ENCODE results near the gene IFNA10. TPM values are rescaled to one million over a fixed set of nuclear protein-coding genes. Genes with fewer than 3 reads are reported as not detected.
"Not testable (repeated sequence)": the region's sequence is repeated elsewhere in the genome, so short reads cannot be mapped to it uniquely, and the experiment has no call there.

Gene IFNA10
- total RNA-seq, 2 donors from 2014 or later = not detected

DNA sequence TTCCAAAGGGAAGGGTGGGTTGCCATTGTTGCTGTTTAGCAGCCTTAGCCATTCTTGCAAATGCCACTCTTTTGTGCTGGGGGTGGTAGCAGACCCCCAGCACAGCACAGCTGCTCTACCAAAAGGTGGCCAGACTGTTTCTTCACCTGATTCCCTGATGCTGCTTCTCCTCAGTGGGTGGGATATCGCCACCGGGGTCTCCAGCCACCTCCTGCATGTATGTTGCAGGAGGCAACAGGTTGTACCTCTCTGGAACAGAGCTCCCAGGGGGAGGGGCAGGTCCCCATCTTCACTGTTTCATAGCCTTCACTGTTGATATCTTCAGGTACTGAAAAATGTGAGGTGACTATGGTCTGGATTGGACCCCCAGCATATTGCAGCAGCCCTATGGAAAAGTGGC lies 3.8 kb upstream of the IFNA10 start:
- H3K36me3 Mint-ChIP-seq; ATAC-seq; H3K9me3 Mint-ChIP-seq; DNase-seq (ENCODE audit: low spot score in 2 of 2); H3K27ac Mint-ChIP-seq: not testable (repeated sequence)

DNA sequence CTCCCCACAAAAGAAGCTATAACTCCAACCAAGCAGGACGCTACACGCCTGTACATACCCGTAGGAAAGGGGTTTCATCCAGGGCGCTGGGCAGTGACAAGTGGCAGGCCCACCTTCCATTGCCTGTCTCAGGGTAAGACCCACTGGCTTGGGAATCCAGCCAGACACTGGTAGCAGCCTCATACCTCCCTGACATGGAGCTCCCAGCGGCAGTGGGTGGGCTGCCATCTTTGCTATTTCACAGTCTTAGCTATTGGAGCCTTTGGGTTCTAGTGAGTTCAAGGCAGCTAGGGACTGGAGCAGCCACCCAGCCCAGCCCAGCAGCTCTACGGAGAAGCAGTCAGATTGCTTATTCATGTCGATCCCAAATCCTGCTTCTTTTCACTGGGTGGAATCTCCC lies 3.4 kb upstream of the IFNA10 start:
- Mint-ChIP-seq H3K27ac (no peak overlapping the region), H3K9me3 (no peaks in the 10 kb centered on the region), H3K36me3 (no peaks in the 10 kb centered on the region)
- ATAC-seq (no peak), DNase-seq (ENCODE audit: low spot score in 2 of 2) (no peak)

DNA sequence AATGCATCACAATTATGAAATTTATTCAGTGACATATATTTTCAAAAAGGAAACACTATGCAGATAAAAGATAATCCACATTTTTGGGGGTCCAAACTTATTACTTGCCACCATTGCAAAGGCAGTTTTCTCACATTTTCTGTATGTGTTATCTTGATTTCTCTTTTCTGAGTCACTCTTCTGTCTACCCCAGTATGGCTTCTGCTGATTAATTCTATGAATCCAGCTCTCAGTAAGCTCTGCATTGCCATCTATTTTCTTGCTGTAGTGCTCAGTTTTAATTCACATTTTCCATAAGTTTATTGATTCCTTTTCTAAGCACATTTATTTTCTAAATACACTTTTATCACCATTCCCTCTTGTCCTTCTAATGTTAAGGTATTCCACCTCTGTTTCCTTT lies 1.7 kb downstream of the IFNA10 start:
- no peak overlapping the region for H3K27ac Mint-ChIP-seq
- no peaks in the 10 kb centered on the region for H3K36me3 Mint-ChIP-seq
- peak in 1 of 2 donors; percentile 77 for ATAC-seq
- DNase-seq (ENCODE audit: low spot score in 2 of 2) = no peak
- no peaks in the 10 kb centered on the region for H3K9me3 Mint-ChIP-seq

DNA sequence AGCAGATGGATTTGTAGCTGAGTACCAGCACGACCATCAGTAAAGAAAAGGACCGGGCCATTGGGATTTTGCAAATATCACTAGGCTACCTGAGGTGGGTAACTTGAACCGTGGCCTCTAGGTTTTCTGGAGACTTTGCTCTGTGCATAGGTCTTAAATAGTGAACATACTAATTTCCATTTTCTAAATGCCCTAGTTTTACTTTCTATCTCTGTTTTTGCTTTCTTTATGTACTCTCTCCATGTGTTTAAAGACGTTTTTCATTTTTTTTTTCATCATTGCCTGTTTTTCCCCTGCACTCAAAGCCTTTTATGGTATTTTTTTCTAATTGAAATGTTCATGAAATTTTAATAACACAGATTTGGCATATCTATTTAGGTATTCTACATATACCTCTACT lies 4.8 kb downstream of the IFNA10 start, which contains the start of gene IFNA7:
Gene IFNA7 (minus strand): TSS at position 101 of the 400 bp plus-strand sequence. CDS start 40 bp downstream, at position 61.
- H3K9me3 Mint-ChIP-seq; DNase-seq (ENCODE audit: low spot score in 2 of 2); H3K36me3 Mint-ChIP-seq; ATAC-seq; H3K27ac Mint-ChIP-seq: not testable (repeated sequence)

DNA sequence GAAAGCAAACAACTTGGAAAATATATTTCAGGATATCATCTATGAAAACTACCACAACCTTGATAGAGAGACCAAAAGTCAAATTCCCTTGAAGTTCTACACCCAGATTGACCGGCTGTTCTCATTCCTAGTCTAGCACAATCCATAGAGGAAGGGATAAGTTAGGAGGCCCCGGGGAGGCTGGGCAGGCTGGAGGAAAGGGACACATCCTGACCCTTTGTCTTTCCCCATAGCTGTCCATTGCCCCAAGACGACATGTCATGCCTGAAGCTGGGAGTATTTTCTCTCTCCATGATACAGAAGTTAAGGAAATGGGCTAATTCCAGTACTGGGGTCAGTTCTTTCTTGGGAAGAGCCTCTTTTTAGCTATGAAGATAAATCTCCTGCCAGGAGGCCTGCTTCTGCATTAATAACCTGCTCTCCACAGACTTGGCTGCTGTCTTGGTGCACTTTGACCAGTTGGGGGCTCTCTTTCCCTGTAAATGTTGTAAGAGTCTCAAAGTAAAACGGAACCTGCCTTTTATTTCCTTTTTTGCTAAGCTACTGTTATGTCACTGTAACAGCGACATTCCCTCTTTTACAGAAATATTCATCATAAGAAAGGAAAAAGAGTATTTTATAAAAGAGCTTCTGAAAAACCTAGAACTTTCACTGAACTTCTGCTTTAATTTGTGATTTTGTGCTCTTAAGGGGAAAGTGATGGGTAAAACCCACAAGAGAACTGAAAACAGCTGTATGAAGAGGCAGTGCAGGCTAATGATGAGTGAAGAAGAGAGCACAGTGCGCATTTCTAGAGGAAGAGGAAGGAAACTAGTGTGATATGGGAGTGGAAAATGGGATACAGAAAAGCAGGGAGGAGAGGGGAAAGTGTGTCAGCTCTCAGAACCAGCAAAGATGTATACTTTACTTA lies 11.8 kb downstream of the IFNA10 start:
- peak overlapping the region in 1 of 2 donors; percentile 28 for H3K27ac Mint-ChIP-seq
- H3K9me3 Mint-ChIP-seq, H3K36me3 Mint-ChIP-seq: not testable (repeated sequence)
- DNase-seq (ENCODE audit: low spot score in 2 of 2) (peak in 1 of 2 donors; percentile 36), ATAC-seq (peak; percentile 74 to 85)

DNA sequence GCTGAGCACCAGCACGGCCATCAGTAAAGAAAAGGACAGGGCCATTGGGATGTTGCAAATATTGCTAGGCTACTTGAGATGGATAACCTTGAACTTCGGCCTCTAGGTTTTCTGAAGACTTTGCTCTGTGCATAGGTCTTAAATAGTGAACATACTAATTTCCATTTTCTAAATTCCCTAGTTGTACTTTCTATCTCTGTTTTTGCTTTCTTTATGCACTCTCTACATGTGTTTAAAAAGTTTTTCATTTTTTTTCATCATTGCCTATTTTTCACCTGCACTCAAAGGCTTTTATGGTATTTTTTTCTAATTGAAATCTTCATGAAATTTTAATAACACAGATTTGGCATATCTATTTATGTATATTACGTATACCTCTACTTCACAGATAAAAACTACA lies 19.5 kb downstream of the IFNA10 start, which contains the start of gene IFNA4:
Gene IFNA4 (minus strand): TSS at position 101 of the 400 bp plus-strand sequence. CDS start 56 bp downstream, at position 45.
- DNase-seq (ENCODE audit: low spot score in 2 of 2); H3K27ac Mint-ChIP-seq; H3K9me3 Mint-ChIP-seq; ATAC-seq; H3K36me3 Mint-ChIP-seq: not testable (repeated sequence)

DNA sequence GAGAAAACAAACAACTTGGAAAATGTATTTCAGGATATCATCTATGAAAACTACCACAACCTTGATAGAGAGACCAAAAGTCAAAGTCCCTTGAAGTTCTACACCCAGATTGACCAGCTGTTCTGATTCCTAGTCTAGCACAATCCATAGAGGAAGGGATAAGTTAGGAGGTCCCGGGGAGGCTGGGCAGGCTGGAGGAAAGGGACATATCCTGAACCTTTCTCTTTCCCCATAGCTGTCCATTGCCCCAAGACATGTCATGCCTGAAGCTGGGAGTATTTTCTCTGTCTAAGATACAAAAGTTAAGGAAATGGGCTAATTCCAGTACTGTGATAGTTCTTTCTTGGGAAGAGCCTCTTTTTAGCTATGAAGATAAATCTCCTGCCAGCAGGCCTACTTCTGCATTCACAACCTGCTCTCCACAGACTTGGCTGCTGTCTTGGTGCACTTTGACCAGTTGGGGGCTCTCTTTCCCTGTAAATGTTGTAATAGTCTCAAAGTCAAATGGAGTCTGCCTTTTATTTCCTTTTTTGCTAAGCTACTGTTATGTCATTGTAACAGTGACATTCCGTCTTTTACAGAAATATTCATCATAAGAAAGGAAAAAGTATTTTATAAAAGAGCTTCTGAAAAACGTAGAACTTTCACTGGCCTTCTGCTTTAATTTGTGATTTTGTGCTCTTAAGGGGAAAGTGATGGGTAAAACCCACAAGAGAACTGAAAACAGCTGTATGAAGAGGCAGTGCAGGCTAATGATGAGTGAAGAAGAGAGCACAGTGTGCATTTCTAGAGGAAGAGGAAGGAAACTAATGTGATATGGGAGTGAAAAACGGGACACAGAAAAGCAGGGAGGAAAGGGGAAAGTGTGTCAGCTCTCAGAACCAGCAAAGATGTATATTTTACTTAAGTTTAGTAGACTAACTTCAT lies 23.9 kb downstream of the IFNA10 start:
- DNase-seq (ENCODE audit: low spot score in 2 of 2); H3K9me3 Mint-ChIP-seq; H3K36me3 Mint-ChIP-seq: not testable (repeated sequence)
- ATAC-seq = peak; percentile 53 to 79
- H3K27ac Mint-ChIP-seq = peak overlapping the region in 1 of 2 donors; percentile 27

DNA sequence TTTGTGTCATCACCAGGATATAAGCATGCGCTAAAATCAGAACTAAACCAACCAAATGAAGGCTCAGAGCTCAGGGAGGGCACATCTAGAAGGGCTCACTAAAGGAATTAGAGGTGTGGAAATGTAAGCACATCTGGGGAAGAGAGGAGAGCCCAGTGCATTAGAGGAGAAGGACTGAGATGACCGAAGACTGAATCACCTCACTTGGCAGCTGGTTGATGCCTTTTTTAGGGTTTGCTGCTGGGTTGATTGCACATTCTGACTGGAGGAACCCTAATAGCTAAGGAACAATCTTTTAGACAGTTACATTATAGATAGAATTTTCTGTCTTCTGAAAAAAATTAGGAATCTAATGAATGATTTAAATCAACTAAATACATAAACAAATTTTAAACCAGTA lies 32.3 kb downstream of the IFNA10 start:
- no peak for ATAC-seq
- no peak for DNase-seq (ENCODE audit: low spot score in 2 of 2)
- Mint-ChIP-seq H3K27ac (no peak overlapping the region), H3K9me3 (no peaks in the 10 kb centered on the region), H3K36me3 (no peaks in the 10 kb centered on the region)

DNA sequence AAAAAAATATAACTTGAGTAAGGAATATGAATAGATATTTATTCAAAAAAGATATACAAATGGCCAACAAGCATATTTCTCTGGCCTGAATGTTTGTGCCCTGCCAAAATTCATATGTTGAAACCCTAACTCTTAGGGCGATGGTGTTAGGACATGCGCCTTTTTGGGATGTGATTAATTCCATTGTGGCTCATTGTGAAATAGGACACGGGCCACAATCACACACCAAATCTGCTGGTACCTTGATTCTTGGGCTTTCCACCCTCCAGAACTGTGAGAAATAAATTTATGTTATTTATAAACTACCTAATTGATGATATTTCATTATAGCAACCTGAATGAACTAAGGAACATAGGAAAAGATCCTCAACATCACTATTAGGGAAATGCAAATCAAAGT lies 34.8 kb downstream of the IFNA10 start:
- Mint-ChIP-seq H3K27ac (no peak overlapping the region), H3K36me3 (no peaks in the 10 kb centered on the region), H3K9me3 (no peaks in the 10 kb centered on the region)
- DNase-seq (ENCODE audit: low spot score in 2 of 2) (no peak), ATAC-seq (no peak)

DNA sequence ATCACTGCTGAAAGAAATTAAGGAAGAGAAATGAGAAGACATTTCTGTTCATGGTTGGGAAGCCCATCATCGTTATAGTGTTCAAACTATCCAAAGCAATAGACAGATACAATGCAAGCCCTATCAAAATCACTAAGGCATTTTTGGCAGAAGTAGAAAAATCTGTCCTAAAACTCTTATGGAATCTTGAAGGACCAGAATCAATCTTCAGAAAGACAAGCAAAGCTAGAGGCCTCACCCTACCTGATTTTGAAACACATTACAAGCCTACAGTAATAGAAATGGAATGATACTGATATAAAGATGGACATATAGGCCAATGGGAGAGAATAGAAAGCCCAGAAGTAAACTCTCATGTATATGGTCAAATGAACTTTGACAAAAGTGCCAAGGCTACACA lies 35.6 kb downstream of the IFNA10 start:
- Mint-ChIP-seq H3K9me3 (no peaks in the 10 kb centered on the region), H3K36me3 (no peaks in the 10 kb centered on the region), H3K27ac (no peak overlapping the region)
- ATAC-seq = no peak
- no peak for DNase-seq (ENCODE audit: low spot score in 2 of 2)

DNA sequence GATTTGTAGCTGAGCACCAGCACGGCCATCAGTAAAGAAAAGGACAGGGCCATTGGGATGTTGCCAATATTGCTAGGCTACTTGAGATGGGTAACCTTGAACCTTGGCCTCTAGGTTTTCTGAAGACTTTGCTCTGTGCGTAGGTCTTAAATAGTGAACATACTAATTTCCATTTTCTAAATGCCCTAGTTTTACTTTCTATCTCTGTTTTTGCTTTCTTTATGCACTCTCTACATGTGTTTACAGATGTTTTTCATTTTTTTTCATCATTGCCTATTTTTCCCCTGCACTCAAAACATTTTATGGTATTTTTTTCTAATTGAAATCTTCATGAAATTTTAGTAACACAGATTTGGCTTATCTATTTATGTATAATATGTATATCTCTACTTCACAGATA lies 40.4 kb downstream of the IFNA10 start, which contains the start of gene IFNA21:
Gene IFNA21 (minus strand): TSS at position 101 of the 400 bp plus-strand sequence. CDS start 48 bp downstream, at position 53.
- not testable (repeated sequence) for DNase-seq (ENCODE audit: low spot score in 2 of 2); H3K27ac Mint-ChIP-seq; H3K9me3 Mint-ChIP-seq; ATAC-seq; H3K36me3 Mint-ChIP-seq

DNA sequence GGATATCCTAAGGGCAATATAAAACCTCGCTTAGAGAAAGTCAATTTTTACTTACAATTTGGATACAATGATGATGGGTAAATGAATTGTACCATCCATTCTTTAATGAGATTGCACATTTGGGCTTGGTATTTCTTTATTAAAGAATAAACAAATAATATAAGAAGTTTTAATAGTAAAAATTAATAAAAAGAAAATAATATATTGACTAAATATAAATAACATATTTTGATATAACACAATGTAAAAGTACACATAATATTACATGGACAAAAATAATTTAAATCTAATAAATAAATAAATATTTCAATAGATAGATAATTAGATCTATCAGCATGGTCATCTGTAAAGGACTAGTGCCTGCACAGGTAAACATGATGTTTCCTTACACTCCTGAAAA lies 41.4 kb downstream of the IFNA10 start:
- DNase-seq (ENCODE audit: low spot score in 2 of 2) (no peak), ATAC-seq (no peak)
- Mint-ChIP-seq H3K36me3 (no peaks in the 10 kb centered on the region), H3K27ac (no peak overlapping the region), H3K9me3 (no peaks in the 10 kb centered on the region)

DNA sequence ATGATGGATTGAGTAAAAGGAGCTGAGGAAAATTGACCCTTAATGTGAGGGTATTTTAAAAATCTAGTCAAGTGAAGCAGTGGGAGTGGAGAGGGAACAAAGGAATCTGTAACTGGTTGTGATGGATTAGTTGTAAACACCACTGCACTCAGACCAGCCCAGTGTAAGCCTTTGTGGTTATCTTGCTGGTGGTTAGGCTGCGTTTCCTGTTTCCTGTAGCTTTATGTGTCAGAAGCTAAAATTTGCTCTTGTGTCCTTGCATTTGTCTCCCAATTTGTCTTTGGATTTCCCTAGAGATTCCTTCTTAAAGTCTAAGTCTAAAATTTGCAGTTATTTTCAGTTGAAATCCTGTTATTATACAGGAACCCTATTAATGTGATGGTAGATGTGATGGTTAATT lies 46.8 kb downstream of the IFNA10 start:
- ATAC-seq = no peak
- H3K27ac Mint-ChIP-seq = no peak overlapping the region
- no peak for DNase-seq (ENCODE audit: low spot score in 2 of 2)
- peaks cover 8 to 10% of the 10 kb centered on the region in 2 donors for H3K9me3 Mint-ChIP-seq
- no peaks in the 10 kb centered on the region for H3K36me3 Mint-ChIP-seq

Other genes starting within 250 kb of the IFNA10 start
- gene HACD4, start 175.5 kb downstream of the IFNA10 start, total RNA-seq = 1 to 10 TPM in 1 of 2 donors, under 1 TPM in 1; 0.87 to 3.9 TPM
- gene IFNB1, start 129.2 kb downstream of the IFNA10 start, total RNA-seq = under 1 TPM; 0.46 to 0.80 TPM
- not detected for gene IFNW1, start 65.3 kb downstream of the IFNA10 start, total RNA-seq
- gene IFNA21, start 40.5 kb downstream of the IFNA10 start, total RNA-seq = not detected
- gene IFNA4, start 19.6 kb downstream of the IFNA10 start, total RNA-seq = not detected
- not detected for gene IFNA7, start 4.9 kb downstream of the IFNA10 start, total RNA-seq
- gene IFNA16, start 10.2 kb upstream of the IFNA10 start, total RNA-seq = not detected
- not detected for gene IFNA17, start 21.1 kb upstream of the IFNA10 start, total RNA-seq
- gene IFNA14, start 32.9 kb upstream of the IFNA10 start, total RNA-seq = not detected
- gene IFNA5, start 98.2 kb upstream of the IFNA10 start, total RNA-seq = not detected
- gene KLHL9, start 128.3 kb upstream of the IFNA10 start, total RNA-seq = 10 to 100 TPM; 14.6 to 14.8 TPM
- not detected for gene IFNA6, start 143.7 kb upstream of the IFNA10 start, total RNA-seq
- gene IFNA13, start 160.9 kb upstream of the IFNA10 start, total RNA-seq = not detected
- not detected for gene IFNA2, start 178.3 kb upstream of the IFNA10 start, total RNA-seq
- gene IFNA8, start 202.0 kb upstream of the IFNA10 start, total RNA-seq = not detected
- not detected for gene IFNA1, start 233.3 kb upstream of the IFNA10 start, total RNA-seq

All from activated naive CD4-positive, alpha-beta T cell treated with anti-CD3 and anti-CD28 coated beads, Interleukin-2, amount 50 U/mL, for 72 hours (primary cell).